SK-N-SH (cell line): ENCODE data around the gene FGL2. TPM values are rescaled to one million over a fixed set of nuclear protein-coding genes. Genes with fewer than 3 reads are reported as not detected.

Source experiments
- CTCF ChIA-PET: fragments of 300-600, 350-600 bp; formaldehyde crosslinking; extraction: SDS; loops from one replicate; lab custom pipeline; 2021; lab: Yijun Ruan, JAX
- POLR2A ChIA-PET: fragments of 350-600 bp; sonication (Branson Sonifier 250); formaldehyde crosslinking; extraction: SDS; loops from one replicate; lab custom pipeline; 2020; ENCODE audit warnings: antibody characterized with exemption, inconsistent platforms; lab: Yijun Ruan, JAX
- DNase-seq: peaks from one replicate; pipeline ENCODE4 v3.0.0; 2012
- H2AFZ ChIP-seq: fragments of 200-600 bp; sonication (generic); 2 replicates; pipeline ENCODE4 v1.8.1; 2016; ENCODE audit warnings: antibody characterized with exemption, mild to moderate bottlenecking, low read depth
- H3F3A ChIP-seq: fragments of 200-600 bp; sonication (generic); replicated peaks from 2 replicates; pipeline ENCODE3; 2016; ENCODE audit warnings: antibody characterized with exemption, mild to moderate bottlenecking; ENCODE audit not compliant: insufficient read depth
- H3K27ac ChIP-seq, 2 experiments: fragments of 200-500 bp in 1 of 2; fragments of 200-600 bp in 1 of 2; sonication (Bioruptor generic) in 1 of 2; sonication (generic), shearing (Covaris generic) in 1 of 2; 2 replicates each; pipeline versions ENCODE4 v1.5.1 to v1.6.1; 2014 to 2016; ENCODE audit warnings: low read depth in 2 of 2, inconsistent platforms in 1 of 2, low read length in 1 of 2, mild to moderate bottlenecking in 1 of 2, mixed read lengths in 1 of 2
- H3K27me3 ChIP-seq: fragments of 200-600 bp; sonication (generic), shearing (Covaris generic); 2 replicates; pipeline ENCODE4 v1.6.1; 2016; ENCODE audit warnings: mixed run types; ENCODE audit not compliant: insufficient read depth
- H3K36me3 ChIP-seq, 2 experiments: fragments of 200-500 bp in 1 of 2; fragments of 200-600 bp in 1 of 2; sonication (Bioruptor generic) in 1 of 2; sonication (generic) in 1 of 2; replicated peaks in 1 of 2; 2 replicates each; pipeline versions ENCODE3 to v1.5.1; 2014 to 2016; ENCODE audit warnings: low read length in 1 of 2, mild to moderate bottlenecking in 1 of 2; ENCODE audit not compliant: insufficient read depth in 2 of 2, control insufficient read depth in 1 of 2
- H3K4me1 ChIP-seq, 2 experiments: fragments of 200-500 bp in 1 of 2; fragments of 200-600 bp in 1 of 2; sonication (Bioruptor generic) in 1 of 2; sonication (generic), shearing (Covaris generic) in 1 of 2; 2 replicates each; pipeline versions ENCODE4 v1.5.1 to v1.6.1; 2014 to 2016; ENCODE audit warnings: low read depth in 1 of 2, low read length in 1 of 2, mixed run types in 1 of 2; ENCODE audit not compliant: insufficient read depth in 2 of 2, control insufficient read depth in 1 of 2
- H3K4me2 ChIP-seq: fragments of 200-600 bp; sonication (generic), shearing (Covaris generic); 2 replicates; pipeline ENCODE4 v1.6.1; 2017; ENCODE audit warnings: mixed run types
- H3K4me3 ChIP-seq, 2 experiments: fragments of 200-500 bp in 1 of 2; fragments of 200-600 bp in 1 of 2; sonication (Bioruptor generic) in 1 of 2; sonication (generic), shearing (Covaris generic) in 1 of 2; 2 replicates each; pipeline versions ENCODE4 v1.5.1 to v1.8.1; 2014 to 2016; ENCODE audit warnings: low read depth in 2 of 2, inconsistent platforms in 1 of 2, low read length in 1 of 2, mild to moderate bottlenecking in 1 of 2, mixed read lengths in 1 of 2, moderate library complexity in 1 of 2
- H3K79me2 ChIP-seq: fragments of 200-600 bp; sonication (generic); 2 replicates; pipeline ENCODE4 v1.8.1; 2017; ENCODE audit warnings: mild to moderate bottlenecking; ENCODE audit not compliant: insufficient read depth
- H3K9ac ChIP-seq: fragments of 200-600 bp; sonication (generic); 2 replicates; pipeline ENCODE4 v1.6.1; 2017; ENCODE audit warnings: mixed run types
- H3K9me2 ChIP-seq: fragments of 200-600 bp; sonication (generic); 2 replicates; pipeline ENCODE4 v1.6.1; 2017; ENCODE audit warnings: mixed run types
- H3K9me3 ChIP-seq: fragments of 200-600 bp; sonication (generic); 2 replicates; pipeline ENCODE4 v1.6.1; 2017; ENCODE audit warnings: mixed run types, mild to moderate bottlenecking, moderate library complexity
- H4K20me1 ChIP-seq: fragments of 200-600 bp; sonication (generic); 2 replicates; pipeline ENCODE4 v1.6.1; 2017; ENCODE audit warnings: mild to moderate bottlenecking, mixed run types; ENCODE audit not compliant: insufficient read depth
- CTCF ChIP-seq: fragments of 200-600 bp; sonication (generic); IDR thresholded peaks from 2 replicates; pipeline ENCODE4 v1.6.1; 2017; ENCODE audit warnings: antibody characterized with exemption, mild to moderate bottlenecking, moderate library complexity
- ELF1 ChIP-seq: IDR thresholded peaks from 2 replicates; pipeline ENCODE4 v1.4.0; 2012
- FOSL2 ChIP-seq: IDR thresholded peaks from 2 replicates; pipeline ENCODE4 v1.4.0; 2012; ENCODE audit warnings: low read depth, mild to moderate bottlenecking, moderate library complexity, borderline replicate concordance
- FOXM1 ChIP-seq: IDR thresholded peaks from 2 replicates; pipeline ENCODE4 v1.4.0; 2012; ENCODE audit warnings: low read depth, mild to moderate bottlenecking
- GABPA ChIP-seq: IDR thresholded peaks from 2 replicates; pipeline ENCODE4 v1.4.0; 2012; ENCODE audit warnings: low read depth, mild to moderate bottlenecking
- JUND ChIP-seq: IDR thresholded peaks from 2 replicates; pipeline ENCODE4 v1.4.0; 2012
- NFIC ChIP-seq: IDR thresholded peaks from 2 replicates; pipeline ENCODE4 v1.4.0; 2012; ENCODE audit warnings: borderline replicate concordance
- PBX3 ChIP-seq: IDR thresholded peaks from 2 replicates; pipeline ENCODE4; 2012
- RAD21 ChIP-seq: IDR thresholded peaks from 2 replicates; pipeline ENCODE4 v1.6.1; 2012; ENCODE audit warnings: mild to moderate bottlenecking, low read length
- RCOR1 ChIP-seq: fragments of 150-350 bp; IDR thresholded peaks from 2 replicates; pipeline ENCODE4 v1.6.1; 2017; ENCODE audit warnings: antibody characterized with exemption, low read length
- RXRA ChIP-seq: IDR thresholded peaks from 2 replicates; pipeline ENCODE4 v1.4.0; 2012; ENCODE audit warnings: low read depth, mild to moderate bottlenecking, borderline replicate concordance
- SMC3 ChIP-seq: IDR thresholded peaks from 2 replicates; pipeline ENCODE4 v1.6.1; 2012; ENCODE audit warnings: low read depth, low read length, improper control_type of control experiment
- USF1 ChIP-seq: IDR thresholded peaks from 2 replicates; pipeline ENCODE4 v1.4.0; 2012; ENCODE audit warnings: low read depth, borderline replicate concordance
- WGBS: methylation state at CpG from one replicate; pipeline ENCODE4 v1.1.6; 2017; ENCODE audit warnings: low lambda C conversion rate; 5-methylcytosine and 5-hydroxymethylcytosine counted together
- polyA plus RNA-seq, 3 experiments: library from polyadenylated mRNA; depleted of rRNA; stranded (reverse); fragments of >200 nt; gene quantifications; 2 replicates each; pipeline ENCODE4 v1.2.3, GENCODE V29; 2012

FGL2 gene
- polyA plus RNA-seq, 1 of the 3 experiments (the other 2 are of a cell fraction) = not detected

- Histone ChIP-seq H3K4me2 (no peak overlapping the region), H3K4me3 (no peak overlapping the region), H3K27ac (no peak overlapping the region), H3K9me3 (no peaks in the 10 kb centered on the region), H3K9me2 (no peaks in the 10 kb centered on the region), H3K4me1 (peaks cover 0 to 7% of the 10 kb centered on the region in 2 experiments; a peak in 1 of 4 replicates), H2AFZ (no peak overlapping the region), H3K27me3 (no peaks in the 10 kb centered on the region), H4K20me1 (no peaks in the 10 kb centered on the region), H3K79me2 (no peaks in the 10 kb centered on the region), H3K9ac (no peak overlapping the region), H3K36me3 (no peaks in the 10 kb centered on the region), H3F3A (no peaks in the 10 kb centered on the region)
- TF ChIP-seq PBX3 (no peak), RXRA (no peak), SMC3 (no peak), RAD21 (no peak), GABPA (no peak), JUND (no peak)
- POLR2A ChIA-PET = interaction anchor here (1.6 kb wide), 1 partner anchor 84 kb away, joined by 4 read pairs; no protein-coding TSS in a partner anchor
- WGBS = 49% methylated on average over 3 of the region's 3 CpGs
- CTCF ChIA-PET = interaction anchor here (1.3 to 5.2 kb wide), 18 partner anchors 7 to 126 kb away, joined by 3 to 51 read pairs (median 7); partner anchors contain the start of gene CCDC146
- no peak for DNase-seq
These were observed 48.5 kb upstream of the FGL2 start for GRCh38 chr7:77248154-77248553.

GRCh38 chr7:77247206-77247850, 47.7 kb upstream of the FGL2 start:
- no peak overlapping the region for H3K4me2 ChIP-seq
- TF ChIP-seq SMC3 (peak; percentile 89), NFIC (no peak), PBX3 (no peak), RCOR1 (no peak), RAD21 (peak; percentile 91), FOXM1 (no peak), FOSL2 (no peak), CTCF (peak; percentile 99), USF1 (no peak), ELF1 (no peak)
- TF ChIP-seq, all 33 proteins: peak for 3
- Histone ChIP-seq H3K9me2 (no peaks in the 10 kb centered on the region), H3K4me3 (peak overlapping the region in 1 of 2 experiments; percentile 1; a peak in 1 of 4 replicates), H2AFZ (no peak overlapping the region), H3K9me3 (no peaks in the 10 kb centered on the region), H3K79me2 (no peaks in the 10 kb centered on the region), H3K4me1 (peaks cover 0 to 7% of the 10 kb centered on the region in 2 experiments; a peak in 1 of 4 replicates), H3K27ac (no peak overlapping the region), H3K36me3 (no peaks in the 10 kb centered on the region), H3K27me3 (no peaks in the 10 kb centered on the region), H3F3A (no peaks in the 10 kb centered on the region), H3K9ac (no peak overlapping the region), H4K20me1 (no peaks in the 10 kb centered on the region)
- WGBS = 35% methylated on average over 3 of the region's 3 CpGs
- ChIA-PET POLR2A (interaction anchor here (1.6 kb wide), 1 partner anchor 85 kb away, joined by 4 read pairs; no protein-coding TSS in a partner anchor), CTCF (interaction anchor here (0.6 to 5.2 kb wide), 47 partner anchors 8 to 1494 kb away, joined by 3 to 51 read pairs (median 5); partner anchors contain the start of gene CCDC146)
- DNase-seq = peak; percentile 72
